T-cell (primary cell): ENCODE measurements around the gene LMF1. TPM values are rescaled to one million over a fixed set of nuclear protein-coding genes. Genes with fewer than 3 reads are reported as not detected.

ENCODE experiments used
- ATAC-seq, 4 experiments: fragments of 200-7000 bp in 3 of 4; fragments of 150-1000 bp in 1 of 4; cut with Tn5 transposase; replicated peaks in 1 of 4; 1 replicate in 3 of 4; 2 replicates in 1 of 4; pipeline ENCODE4 v1.10.0; 2021; ENCODE audit warnings: moderate library complexity in 3 of 4, mild to moderate bottlenecking in 2 of 4, moderate number of reproducible peaks in 1 of 4
- CTCF ChIA-PET, 2 donors: fragments of 300-600 bp; sonication (Branson Sonifier 250); formaldehyde crosslinking; loops; one replicate each; lab custom pipeline; 2022; ENCODE audit warnings: antibody characterized with exemption in 2 of 2; lab: Charles Lee
- POLR2A ChIA-PET, 2 donors: fragments of 300-600 bp; sonication (Branson Sonifier 250); formaldehyde crosslinking; loops; one replicate each; lab custom pipeline; 2022; ENCODE audit warnings: antibody characterized with exemption in 2 of 2; lab: Charles Lee
- DNase-seq, 35 experiments: peaks; one replicate each; pipeline versions ENCODE4 v3.0.0 to v3.0.0-alpha.2; 2013 to 2023
- H3K27ac ChIP-seq: one replicate; pipeline ENCODE4 v1.5.1; 2013; ENCODE audit warnings: low read length
- H3K27me3 ChIP-seq, 2 experiments: replicated peaks in 1 of 2; 1 replicate in 1 of 2; 2 replicates in 1 of 2; pipeline versions ENCODE4 v1.6.1 to v1.7.0; 2013; ENCODE audit warnings: low read length in 1 of 2, mixed read lengths in 1 of 2; ENCODE audit not compliant: control insufficient read depth in 2 of 2, insufficient read depth in 2 of 2; ENCODE audit errors: extremely low read depth in 1 of 2
- H3K36me3 ChIP-seq, 2 donors: 1 replicate in 1 of 2; 2 replicates in 1 of 2; pipeline versions ENCODE4 v1.6.1 to v1.7.0; 2013; ENCODE audit warnings: low read length in 1 of 2; ENCODE audit not compliant: control insufficient read depth in 2 of 2, insufficient read depth in 1 of 2; ENCODE audit errors: extremely low read depth in 1 of 2
- H3K4me1 ChIP-seq, 2 experiments: 1 replicate in 1 of 2; 2 replicates in 1 of 2; pipeline versions ENCODE4 v1.6.1 to v1.7.0; 2013; ENCODE audit warnings: low read length in 2 of 2, mixed read lengths in 1 of 2; ENCODE audit not compliant: insufficient read depth in 2 of 2, control insufficient read depth in 1 of 2; ENCODE audit errors: extremely low read depth in 1 of 2
- H3K4me3 ChIP-seq, 2 donors: 1 replicate in 1 of 2; 2 replicates in 1 of 2; pipeline versions ENCODE4 v1.5.1 to v1.7.0; 2013; ENCODE audit warnings: mild to moderate bottlenecking in 2 of 2, low read length in 1 of 2, moderate library complexity in 1 of 2; ENCODE audit not compliant: control insufficient read depth in 1 of 2; ENCODE audit errors: extremely low read depth in 1 of 2
- H3K9me3 ChIP-seq: 2 replicates; pipeline ENCODE4 v1.7.0; 2013
- H3K27ac Mint-ChIP-seq, 2 donors: one replicate each; pipeline ENCODE4 v1.8.0; 2020 to 2021; ENCODE audit warnings: mild to moderate bottlenecking in 2 of 2, mixed read lengths in 2 of 2
- H3K27me3 Mint-ChIP-seq, 2 donors: one replicate each; pipeline ENCODE4 v1.8.0; 2021 to 2022; ENCODE audit warnings: mixed read lengths in 2 of 2
- H3K36me3 Mint-ChIP-seq: one replicate; pipeline ENCODE4 v1.8.0; 2021; ENCODE audit warnings: mixed read lengths
- H3K4me1 Mint-ChIP-seq, 3 donors: one replicate each; pipeline ENCODE4 v1.8.0; 2020 to 2022; ENCODE audit warnings: mixed read lengths in 3 of 3, mild to moderate bottlenecking in 1 of 3
- H3K4me3 Mint-ChIP-seq, 3 donors: one replicate each; pipeline ENCODE4 v1.8.0; 2020 to 2022; ENCODE audit warnings: mild to moderate bottlenecking in 3 of 3, mixed read lengths in 3 of 3, moderate library complexity in 3 of 3
- H3K9me3 Mint-ChIP-seq, 3 donors: one replicate each; pipeline ENCODE4 v1.8.0; 2020 to 2022; ENCODE audit warnings: mixed read lengths in 3 of 3
- WGBS: methylation state at CpG from one replicate; pipeline ENCODE4 v1.1.5; 2013; ENCODE audit warnings: missing lambda C conversion rate; ENCODE audit not compliant: insufficient coverage; 5-methylcytosine and 5-hydroxymethylcytosine counted together
- total RNA-seq, 35 experiments: library from RNA in 6 of 35; stranded (reverse) in 6 of 35; fragments of 120-200 nt in 1 of 35; gene quantifications; one replicate each; pipeline versions ENCODE4 v1.2.1 to v1.2.4 and lab custom pipeline; 2013 to 2026

LMF1 gene
- total RNA-seq, 5 donors from 2014 or later (not counting 1 experiment from before 2014, with no cell fraction given) = 46.6 to 59.4 (median 51.1) TPM

DNA sequence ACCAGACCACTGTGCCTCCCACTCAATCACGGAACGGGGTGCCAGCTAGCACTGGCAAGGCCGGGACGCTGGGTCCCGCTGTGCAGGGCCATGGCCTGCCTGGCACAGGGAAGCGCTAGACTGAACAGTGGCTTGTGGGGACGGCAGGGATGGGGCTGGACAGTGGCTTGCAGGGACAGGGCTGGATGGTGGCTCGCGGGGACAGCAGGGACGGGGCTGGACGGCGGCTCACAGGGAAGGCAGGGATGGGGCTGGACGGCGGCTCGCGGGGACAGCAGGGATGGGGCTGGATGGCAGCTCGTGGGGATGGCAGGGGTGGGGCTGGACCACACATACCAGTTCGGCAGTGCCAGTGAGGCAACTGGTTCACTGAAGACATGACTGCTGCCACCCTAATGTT lies 32.6 kb downstream of the LMF1 start:
- Histone ChIP-seq H3K4me3 (no peak overlapping the region), H3K27me3 (no peaks in the 10 kb centered on the region), H3K27ac (no peak overlapping the region), H3K36me3 (peaks cover 6 to 25% of the 10 kb centered on the region in 2 donors), H3K9me3 (peaks cover 3% of the 10 kb centered on the region), H3K4me1 (no peaks in the 10 kb centered on the region)
- H3K4me3 Mint-ChIP-seq = no peak overlapping the region
- POLR2A ChIA-PET = no interaction called here
- peaks cover 44% of the 10 kb centered on the region for H3K36me3 Mint-ChIP-seq
- peaks cover 9 to 16% (median 15%) of the 10 kb centered on the region in 3 donors for H3K9me3 Mint-ChIP-seq
- no peaks in the 10 kb centered on the region for H3K27me3 Mint-ChIP-seq
- DNase-seq = no peak
- ATAC-seq = no peak
- 86% methylated on average over 15 of the region's 18 CpGs for WGBS
- H3K4me1 Mint-ChIP-seq = peaks cover 0 to 9% (median 3%) of the 10 kb centered on the region in 3 donors
- CTCF ChIA-PET = no interaction called here
- no peak overlapping the region for H3K27ac Mint-ChIP-seq

GRCh38 chr16:937723-938122 lies 33.1 kb downstream of the LMF1 start:
- DNase-seq (no peak), ATAC-seq (no peak)
- Mint-ChIP-seq H3K27me3 (no peaks in the 10 kb centered on the region), H3K36me3 (peaks cover 46% of the 10 kb centered on the region), H3K4me1 (peaks cover 0 to 9% (median 3%) of the 10 kb centered on the region in 3 donors), H3K9me3 (peaks cover 8 to 14% (median 14%) of the 10 kb centered on the region in 3 donors), H3K27ac (no peak overlapping the region), H3K4me3 (no peak overlapping the region)
- ChIA-PET POLR2A (no interaction called here), CTCF (no interaction called here)
- Histone ChIP-seq H3K36me3 (peaks cover 8 to 29% of the 10 kb centered on the region in 2 donors), H3K27me3 (no peaks in the 10 kb centered on the region), H3K4me3 (no peak overlapping the region), H3K27ac (no peak overlapping the region), H3K4me1 (no peaks in the 10 kb centered on the region), H3K9me3 (peaks cover 3% of the 10 kb centered on the region)
- 78% methylated on average over 4 of the region's 6 CpGs for WGBS

- ChIA-PET POLR2A (no interaction called here), CTCF (no interaction called here)
- Mint-ChIP-seq H3K36me3 (peaks cover 43% of the 10 kb centered on the region), H3K4me3 (no peak overlapping the region), H3K4me1 (peaks cover 0 to 9% (median 3%) of the 10 kb centered on the region in 3 donors), H3K27ac (no peak overlapping the region), H3K27me3 (no peaks in the 10 kb centered on the region), H3K9me3 (peaks cover 4 to 11% (median 10%) of the 10 kb centered on the region in 3 donors)
- peaks cover 8 to 30% of the 10 kb centered on the region in 2 donors for H3K36me3 ChIP-seq
- H3K27ac ChIP-seq = no peak overlapping the region
- H3K9me3 ChIP-seq = peaks cover 3% of the 10 kb centered on the region
- DNase-seq = no peak
- no peak for ATAC-seq
- no peaks in the 10 kb centered on the region for H3K4me1 ChIP-seq
- H3K27me3 ChIP-seq = no peaks in the 10 kb centered on the region
- no peak overlapping the region for H3K4me3 ChIP-seq
- 66% methylated on average over 7 of the region's 8 CpGs for WGBS
Measured at GRCh38 chr16:937311-937710, 33.5 kb downstream of the LMF1 start.

GRCh38 chr16:935684-936083 lies 35.1 kb downstream of the LMF1 start:
- Mint-ChIP-seq H3K36me3 (peaks cover 33% of the 10 kb centered on the region), H3K27ac (no peak overlapping the region), H3K4me3 (no peak overlapping the region), H3K9me3 (no peaks in the 10 kb centered on the region), H3K4me1 (peaks cover 0 to 9% (median 3%) of the 10 kb centered on the region in 3 donors), H3K27me3 (no peaks in the 10 kb centered on the region)
- CTCF ChIA-PET = no interaction called here
- no peak overlapping the region for H3K27ac ChIP-seq
- no peaks in the 10 kb centered on the region for H3K9me3 ChIP-seq
- peaks cover 8 to 27% of the 10 kb centered on the region in 2 donors for H3K36me3 ChIP-seq
- ATAC-seq (no peak), DNase-seq (no peak)
- no peaks in the 10 kb centered on the region for H3K27me3 ChIP-seq
- POLR2A ChIA-PET = no interaction called here
- no peak overlapping the region for H3K4me3 ChIP-seq
- WGBS = no CpG with 5 or more reads among the region's 11 CpGs
- no peaks in the 10 kb centered on the region for H3K4me1 ChIP-seq

- CTCF ChIA-PET = no interaction called here
- H3K27me3 Mint-ChIP-seq = no peaks in the 10 kb centered on the region
- peaks cover 28% of the 10 kb centered on the region for H3K36me3 Mint-ChIP-seq
- Histone ChIP-seq H3K9me3 (no peaks in the 10 kb centered on the region), H3K27me3 (no peaks in the 10 kb centered on the region), H3K36me3 (peaks cover 7 to 29% of the 10 kb centered on the region in 2 donors), H3K4me1 (no peaks in the 10 kb centered on the region), H3K27ac (no peak overlapping the region), H3K4me3 (no peak overlapping the region)
- H3K4me1 Mint-ChIP-seq = peaks cover 0 to 9% (median 3%) of the 10 kb centered on the region in 3 donors
- DNase-seq = no peak
- no peaks in the 10 kb centered on the region for H3K9me3 Mint-ChIP-seq
- no peak overlapping the region for H3K27ac Mint-ChIP-seq
- ATAC-seq = no peak
- POLR2A ChIA-PET = no interaction called here
- WGBS = 80% methylated on average over 2 of the region's 10 CpGs
- H3K4me3 Mint-ChIP-seq = no peak overlapping the region
Measured at GRCh38 chr16:934178-934577, 36.6 kb downstream of the LMF1 start.

DNA sequence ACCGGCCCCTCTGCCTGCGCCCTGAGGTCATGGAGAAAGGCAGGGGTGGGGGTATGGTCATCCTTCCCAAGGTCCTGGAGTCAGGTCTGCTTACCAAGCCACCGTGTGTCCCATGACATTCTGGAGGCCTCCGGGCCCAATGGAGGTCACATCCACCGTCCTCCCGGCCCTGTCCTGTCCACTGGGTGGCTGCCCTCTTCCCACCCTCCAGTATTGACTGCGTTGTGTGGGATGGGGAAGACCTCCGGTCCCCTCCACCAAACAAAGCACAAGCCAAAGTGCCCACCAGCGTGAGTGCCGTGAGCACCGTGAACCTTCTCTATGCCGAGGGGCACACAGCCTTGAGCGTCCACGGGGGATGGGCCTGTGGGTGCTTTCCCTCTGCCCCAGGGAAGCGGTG lies 37.2 kb downstream of the LMF1 start:
- Histone ChIP-seq H3K9me3 (no peaks in the 10 kb centered on the region), H3K27ac (no peak overlapping the region), H3K36me3 (peaks cover 6 to 27% of the 10 kb centered on the region in 2 donors), H3K27me3 (no peaks in the 10 kb centered on the region), H3K4me1 (no peaks in the 10 kb centered on the region), H3K4me3 (no peak overlapping the region)
- no peak overlapping the region for H3K27ac Mint-ChIP-seq
- H3K4me3 Mint-ChIP-seq = no peak overlapping the region
- peaks cover 28% of the 10 kb centered on the region for H3K36me3 Mint-ChIP-seq
- H3K9me3 Mint-ChIP-seq = no peaks in the 10 kb centered on the region
- CTCF ChIA-PET = no interaction called here
- ATAC-seq = no peak
- WGBS = 100% methylated on average over 8 of the region's 15 CpGs
- POLR2A ChIA-PET = no interaction called here
- no peak for DNase-seq
- H3K4me1 Mint-ChIP-seq = peaks cover 0 to 8% (median 3%) of the 10 kb centered on the region in 3 donors
- no peaks in the 10 kb centered on the region for H3K27me3 Mint-ChIP-seq
